ENCODE results near the gene DISP3. TPM values are rescaled to one million over a fixed set of nuclear protein-coding genes. Genes with fewer than 3 reads are reported as not detected.

DISP3 gene
- total RNA-seq, 1 experiment from 2014 or later = 1.1 TPM

GRCh38 chr1:11533790-11534787 lies 55.1 kb downstream of the DISP3 start:
- no peak for ATAC-seq
- Histone ChIP-seq H3K4me3 (ENCODE audit: low read depth in 2 of 2, low read length in 2 of 2) (no peak overlapping the region), H3K36me3 (ENCODE audit: control insufficient read depth, insufficient read depth, low read length) (no peaks in the 10 kb centered on the region), H3K27ac (ENCODE audit: low read length) (no peak overlapping the region), H3K27me3 (ENCODE audit: control insufficient read depth, insufficient read depth, low read length) (no peaks in the 10 kb centered on the region), H3K4me1 (ENCODE audit: control insufficient read depth, insufficient read depth, low read length) (no peaks in the 10 kb centered on the region), H3K9me3 (ENCODE audit: control insufficient read depth, insufficient read depth, low read depth, low read length) (no peaks in the 10 kb centered on the region)
- TF ChIP-seq REST (IDR thresholded peaks at IDR 0.05; ENCODE audit: insufficient read depth in 1 of 2, low read depth in 2 of 2, low read length in 1 of 2) (no peak), POLR2AphosphoS5 (IDR thresholded peaks at IDR 0.05; ENCODE audit: low read depth, low read length) (no peak), CTCF (IDR thresholded peaks at IDR 0.05) (no peak), TCF7L2 (IDR thresholded peaks at IDR 0.05; ENCODE audit: low read depth, low read length) (no peak), SIN3A (IDR thresholded peaks at IDR 0.05; ENCODE audit: borderline replicate concordance, insufficient read depth, low read depth, low read length) (no peak)
- DNase-seq (ENCODE audit: low read depth, low spot score) = no peak
- intact Hi-C loops (cut with micrococcal nuclease; ENCODE audit: unreplicated experiment) (no loop called here), in situ Hi-C loops (cut with HindIII; ENCODE audit: low pct_unique_long_range_greater_than_20kb, low sequenced_read_pairs) (no loop called here)
- no TSS peak for BruUV-seq (replicated peaks)
- POLR2A ChIA-PET = no interaction called here
- CTCF ChIA-PET = no interaction called here

GRCh38 chr1:11534846-11535245 lies 55.9 kb downstream of the DISP3 start:
- BruUV-seq (replicated peaks) = no TSS peak
- Histone ChIP-seq H3K36me3 (ENCODE audit: control insufficient read depth, insufficient read depth, low read length) (no peaks in the 10 kb centered on the region), H3K4me3 (ENCODE audit: low read depth in 2 of 2, low read length in 2 of 2) (no peak overlapping the region), H3K27me3 (ENCODE audit: control insufficient read depth, insufficient read depth, low read length) (no peaks in the 10 kb centered on the region), H3K27ac (ENCODE audit: low read length) (no peak overlapping the region), H3K4me1 (ENCODE audit: control insufficient read depth, insufficient read depth, low read length) (no peaks in the 10 kb centered on the region), H3K9me3 (ENCODE audit: control insufficient read depth, insufficient read depth, low read depth, low read length) (no peaks in the 10 kb centered on the region)
- in situ Hi-C loops (cut with HindIII; ENCODE audit: low pct_unique_long_range_greater_than_20kb, low sequenced_read_pairs) = no loop called here
- no peak for ATAC-seq
- POLR2A ChIA-PET = no interaction called here
- CTCF ChIA-PET = no interaction called here
- TF ChIP-seq CTCF (IDR thresholded peaks at IDR 0.05) (no peak), POLR2AphosphoS5 (IDR thresholded peaks at IDR 0.05; ENCODE audit: low read depth, low read length) (no peak), TCF7L2 (IDR thresholded peaks at IDR 0.05; ENCODE audit: low read depth, low read length) (no peak), REST (IDR thresholded peaks at IDR 0.05; ENCODE audit: insufficient read depth in 1 of 2, low read depth in 2 of 2, low read length in 1 of 2) (no peak), SIN3A (IDR thresholded peaks at IDR 0.05; ENCODE audit: borderline replicate concordance, insufficient read depth, low read depth, low read length) (no peak)
- intact Hi-C loops (cut with micrococcal nuclease; ENCODE audit: unreplicated experiment) = no loop called here
- no peak for DNase-seq (ENCODE audit: low read depth, low spot score)
